ENCODE results near the gene CHML.

CHML gene

DNA sequence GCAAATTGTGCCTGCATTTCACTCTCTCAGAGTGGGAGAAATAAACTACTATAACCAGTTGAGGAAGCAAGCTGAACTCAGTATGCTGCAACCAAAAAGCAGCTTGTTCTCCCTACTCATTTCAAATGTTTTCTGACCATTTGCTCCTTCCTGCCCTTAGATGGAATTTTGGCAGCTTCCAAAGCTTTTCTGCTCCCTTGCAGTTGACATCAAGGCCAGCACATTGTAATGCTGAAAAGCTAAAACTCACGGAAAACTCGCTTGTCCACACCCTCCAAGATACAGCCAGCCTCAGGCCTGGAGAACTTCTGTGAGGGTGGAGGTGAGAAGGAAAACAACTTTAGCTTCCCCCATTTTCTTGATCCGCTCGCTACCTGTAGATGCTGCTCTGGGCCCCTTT, 5.0 kb upstream of the CHML start:
- no peak for DNase-seq (ENCODE audit: low spot score)

DNA sequence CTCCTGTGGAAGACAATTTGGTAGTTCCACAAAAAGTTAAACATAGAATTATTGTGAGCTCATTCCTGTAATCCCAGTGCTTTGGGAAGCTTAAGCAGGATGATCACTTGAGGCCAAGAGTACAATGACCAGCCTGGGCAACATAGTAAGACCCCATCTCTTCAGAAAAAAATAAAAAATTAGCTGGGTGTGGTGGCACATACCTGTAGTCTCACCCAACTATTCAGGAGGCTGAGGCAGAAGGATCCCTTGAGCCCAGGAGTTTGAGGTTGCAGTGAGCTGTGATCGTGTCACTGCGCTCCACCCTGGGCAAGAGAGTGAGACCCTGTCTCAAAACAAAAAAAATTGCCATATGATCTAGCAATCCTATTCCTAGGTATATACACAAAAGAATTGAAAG, 4.1 kb upstream of the CHML start:
- no peak for DNase-seq (ENCODE audit: low spot score)

DNA sequence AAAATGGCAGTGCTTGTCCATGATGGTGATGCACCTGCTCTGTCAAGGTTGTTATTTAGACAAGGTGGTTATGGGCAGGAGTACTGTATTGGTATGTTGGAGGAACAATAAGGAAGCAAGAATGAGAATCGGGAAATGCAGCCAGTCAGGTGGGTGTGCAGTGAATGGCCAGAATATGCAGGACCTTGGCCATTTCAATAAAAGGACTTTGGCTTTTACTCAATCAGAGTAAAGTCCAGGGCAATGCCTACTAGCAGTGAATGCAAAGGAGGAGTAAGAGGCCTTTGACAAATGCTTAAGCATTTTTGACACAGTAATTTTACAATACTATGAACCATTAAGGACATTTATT, 2.4 kb upstream of the CHML start:
- DNase-seq (ENCODE audit: low spot score) = no peak

DNA sequence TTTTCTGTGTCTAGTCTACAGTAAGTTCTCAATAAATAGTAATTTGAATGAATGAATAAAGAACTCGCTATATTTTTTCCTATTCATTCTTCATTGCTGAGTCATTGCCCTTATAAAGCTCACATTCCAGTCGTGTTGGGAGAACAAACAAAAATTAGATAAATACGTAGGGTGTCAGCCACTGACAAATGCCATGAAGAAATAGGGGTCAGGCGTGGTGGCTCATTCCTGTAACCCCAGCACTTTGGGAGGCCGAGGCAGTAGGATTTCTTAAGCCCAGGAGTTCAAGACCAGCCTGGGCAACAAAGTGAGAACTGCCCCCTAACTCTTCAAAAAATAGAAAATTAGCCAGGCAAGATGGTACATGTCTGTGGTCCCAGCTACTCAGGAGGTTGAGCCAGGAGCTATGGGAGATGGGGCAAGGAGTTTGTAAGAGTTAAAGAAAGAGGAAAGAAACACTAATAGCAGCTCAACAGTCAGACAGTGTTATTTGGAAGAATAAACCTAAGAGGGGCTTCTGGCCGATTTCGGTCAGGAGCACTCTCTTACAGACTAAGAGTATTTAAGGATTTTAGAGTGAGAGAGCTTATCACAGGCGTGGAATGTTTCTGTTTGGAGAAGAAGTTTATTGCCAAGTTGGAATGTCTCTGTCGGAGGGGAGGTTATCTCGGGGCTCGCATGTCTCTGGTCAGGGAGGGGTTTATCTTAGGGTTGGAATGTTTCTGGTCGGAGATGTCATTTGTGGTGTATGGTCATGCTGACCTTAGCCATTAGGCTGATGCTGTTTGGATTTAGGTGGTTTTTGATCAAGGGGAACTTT, 1.8 kb upstream of the CHML start:
- no peak for DNase-seq (ENCODE audit: low spot score)

DNA sequence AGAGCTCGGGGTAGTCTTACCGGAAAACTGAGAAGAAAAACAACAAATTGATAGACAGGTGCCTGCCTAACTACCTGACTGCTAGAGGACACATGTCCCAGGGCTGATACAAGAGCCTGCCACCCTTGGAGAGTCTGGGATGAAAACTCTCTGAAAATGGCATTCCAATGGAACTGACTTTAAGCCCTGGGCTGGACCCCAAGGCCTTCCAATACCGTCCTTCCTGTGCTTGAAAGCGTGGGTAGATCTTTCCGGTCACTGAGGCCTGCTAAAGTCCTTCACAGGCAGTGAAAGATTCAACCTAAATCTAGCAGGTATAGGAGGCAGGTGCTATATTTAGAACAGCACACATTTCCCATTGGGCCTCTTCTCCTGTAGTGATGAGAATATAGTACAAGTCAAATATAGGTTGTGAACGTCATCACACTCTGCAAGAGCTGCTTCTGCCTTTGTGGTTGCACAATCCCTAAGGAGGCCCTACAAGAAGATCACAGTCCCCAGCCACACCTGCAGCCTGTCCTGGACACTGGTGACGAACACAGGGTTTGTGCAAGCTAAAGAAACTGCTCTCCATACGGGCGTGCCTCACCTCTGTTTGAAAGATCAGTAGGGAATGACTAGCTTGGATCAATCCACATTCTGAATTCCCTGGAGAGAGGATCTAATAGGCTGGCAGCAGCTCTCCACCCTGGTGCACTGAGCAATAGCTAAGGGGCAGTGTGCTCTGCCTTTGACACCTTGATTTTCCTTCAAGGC, 876 bp upstream of the CHML start:
- no peak for DNase-seq (ENCODE audit: low spot score)

DNA sequence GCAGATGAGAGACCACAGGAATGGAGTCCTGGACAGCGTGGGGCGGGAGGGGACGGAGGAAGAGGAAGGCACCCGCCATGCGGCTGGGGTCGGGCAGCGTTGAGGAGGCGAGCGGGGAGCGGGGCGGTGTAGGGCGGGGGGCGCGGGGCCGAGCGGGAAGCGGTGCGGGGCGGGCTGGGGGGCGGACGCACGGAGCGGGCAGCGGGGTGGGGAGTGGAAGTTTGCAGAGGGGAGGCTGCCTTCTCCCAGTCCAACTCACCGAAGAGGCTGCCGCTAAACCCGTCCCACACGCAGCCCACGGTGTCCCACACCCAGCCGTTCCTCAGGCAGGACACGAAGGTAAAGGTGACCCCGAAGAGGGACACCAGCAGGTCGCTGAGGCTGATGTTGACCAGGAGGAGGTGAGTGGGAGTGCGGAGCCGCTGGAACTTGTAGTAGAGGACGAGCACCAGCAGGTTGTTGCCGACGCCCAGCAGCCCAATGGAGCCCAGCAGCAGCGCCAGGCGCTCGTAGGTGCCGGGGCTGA, 483 bp downstream of the CHML start:
- peak; percentile 12 for DNase-seq (ENCODE audit: low spot score)

DNA sequence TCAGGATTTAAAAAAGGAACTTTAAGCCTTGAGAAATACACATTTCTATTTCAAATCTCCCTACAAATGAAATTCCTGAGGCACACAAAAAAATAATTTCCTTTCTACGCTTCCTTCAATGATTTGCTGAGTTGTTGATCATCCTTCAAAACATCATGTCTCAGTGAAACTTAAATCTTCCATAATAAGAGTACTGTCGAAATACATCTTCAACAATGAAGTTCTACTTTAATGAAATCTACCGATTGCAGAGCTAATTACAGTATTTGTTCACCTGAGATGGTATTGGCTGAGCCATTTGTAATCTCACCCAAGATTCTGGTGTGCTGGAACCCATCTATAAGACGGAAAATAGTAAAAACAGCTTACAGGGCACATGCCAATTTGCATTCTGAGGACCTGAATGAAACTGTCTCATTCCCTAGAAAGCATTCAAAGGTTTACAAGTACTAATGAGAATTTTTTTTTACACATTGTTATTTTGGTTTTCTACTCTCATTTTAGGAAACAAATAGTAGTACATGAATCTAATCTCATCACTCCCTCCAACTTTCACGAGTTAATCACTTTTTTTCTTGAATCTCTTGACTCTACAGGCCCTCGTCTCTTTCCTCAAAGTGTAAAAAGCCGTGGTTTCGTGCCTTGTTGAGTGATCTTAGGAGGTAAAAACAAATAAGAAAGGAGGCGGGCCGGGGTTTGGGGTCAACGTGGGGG, 1.1 kb downstream of the CHML start:
- DNase-seq (ENCODE audit: low spot score) = no peak

DNA sequence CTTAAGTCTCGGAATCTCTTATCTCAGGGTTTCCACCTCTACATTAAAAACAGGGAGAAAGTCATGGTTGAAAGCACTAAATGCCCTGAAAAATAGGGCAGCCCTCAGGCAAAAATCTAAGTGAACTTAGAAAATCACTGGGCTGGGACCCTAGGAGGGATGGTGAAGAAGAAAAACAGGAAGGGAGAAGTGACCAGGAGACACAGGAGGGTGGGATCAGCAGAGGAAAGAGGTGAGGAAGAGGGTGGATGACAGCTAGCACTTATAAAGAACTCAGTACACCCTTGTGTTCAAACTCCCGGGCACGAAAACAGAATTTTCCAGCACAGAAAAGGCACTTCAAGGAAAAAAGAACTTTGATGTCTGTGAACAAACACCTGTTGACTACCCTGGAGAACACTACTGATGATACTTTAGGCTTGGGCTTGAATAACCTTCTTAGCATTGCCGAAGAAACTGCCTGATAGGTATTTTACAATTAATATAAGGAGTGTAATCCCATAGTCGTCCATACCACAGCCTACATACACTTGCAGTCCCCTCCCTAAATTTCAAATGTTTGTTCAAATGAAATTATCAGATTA, 2.0 kb downstream of the CHML start:
- DNase-seq (ENCODE audit: low spot score) = no peak

DNA sequence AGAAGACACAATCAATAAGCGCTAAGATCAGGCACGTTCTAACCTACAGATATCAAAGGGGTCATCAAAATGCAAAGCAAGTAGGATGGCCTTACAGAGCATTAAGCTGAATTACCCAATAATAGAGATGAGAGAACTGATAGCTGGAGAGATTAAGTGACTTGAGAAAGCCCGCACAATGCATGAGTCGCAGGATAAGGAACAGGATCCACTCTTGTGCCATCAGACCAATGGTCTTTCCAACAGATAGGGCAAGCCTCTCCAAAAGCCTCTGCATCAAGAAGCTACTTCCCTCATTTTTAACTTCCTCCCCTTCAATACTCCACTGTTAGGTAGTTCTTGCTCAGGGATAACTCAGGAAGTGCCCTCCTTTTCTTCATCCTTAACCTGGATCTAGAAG, 2.6 kb downstream of the CHML start:
- no peak for DNase-seq (ENCODE audit: low spot score)

DNA sequence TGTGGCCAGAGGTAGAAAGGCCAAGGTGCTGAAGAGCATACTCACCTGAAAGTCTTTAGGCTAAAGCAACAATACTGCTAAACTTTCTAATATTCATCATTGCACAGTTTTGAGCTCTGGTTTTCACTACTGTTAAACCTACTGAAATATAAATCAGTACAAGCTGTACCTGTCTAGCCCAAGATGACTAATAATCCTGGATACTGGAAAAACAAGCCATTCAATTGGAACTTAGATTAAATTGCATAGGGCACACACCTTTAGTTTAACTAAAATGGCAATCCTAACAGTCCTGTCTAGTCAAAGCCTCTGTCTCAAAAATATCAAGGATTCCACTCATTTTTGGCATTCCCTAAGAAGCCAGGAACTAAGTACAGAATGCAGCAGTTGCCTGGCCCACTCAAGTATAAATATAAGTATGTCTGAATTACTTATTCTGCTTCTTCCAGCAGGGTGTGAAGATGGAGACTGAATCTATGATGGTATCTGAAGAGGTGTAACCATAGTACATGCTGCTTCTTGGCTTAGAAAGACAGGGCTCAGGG, 3.1 kb downstream of the CHML start:
- DNase-seq (ENCODE audit: low spot score) = no peak

DNA sequence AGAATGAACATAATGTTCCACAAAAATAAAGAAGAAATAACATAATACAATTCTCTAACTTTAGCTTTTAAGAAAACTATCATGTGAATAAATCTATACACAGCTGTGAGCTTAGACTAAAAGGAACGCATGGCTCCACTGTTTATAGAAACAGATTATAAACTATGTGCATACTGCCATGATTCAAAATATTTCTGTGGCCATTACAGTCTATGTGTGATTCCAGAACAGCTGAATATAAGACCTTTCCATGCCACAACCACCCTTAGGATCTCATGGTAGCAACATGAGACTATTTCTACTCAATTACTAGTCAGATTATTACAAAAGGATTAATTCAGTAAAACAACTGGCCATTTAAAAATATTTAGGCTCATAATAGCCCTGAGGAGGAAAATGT, 3.9 kb downstream of the CHML start:
- no peak for DNase-seq (ENCODE audit: low spot score)

DNA sequence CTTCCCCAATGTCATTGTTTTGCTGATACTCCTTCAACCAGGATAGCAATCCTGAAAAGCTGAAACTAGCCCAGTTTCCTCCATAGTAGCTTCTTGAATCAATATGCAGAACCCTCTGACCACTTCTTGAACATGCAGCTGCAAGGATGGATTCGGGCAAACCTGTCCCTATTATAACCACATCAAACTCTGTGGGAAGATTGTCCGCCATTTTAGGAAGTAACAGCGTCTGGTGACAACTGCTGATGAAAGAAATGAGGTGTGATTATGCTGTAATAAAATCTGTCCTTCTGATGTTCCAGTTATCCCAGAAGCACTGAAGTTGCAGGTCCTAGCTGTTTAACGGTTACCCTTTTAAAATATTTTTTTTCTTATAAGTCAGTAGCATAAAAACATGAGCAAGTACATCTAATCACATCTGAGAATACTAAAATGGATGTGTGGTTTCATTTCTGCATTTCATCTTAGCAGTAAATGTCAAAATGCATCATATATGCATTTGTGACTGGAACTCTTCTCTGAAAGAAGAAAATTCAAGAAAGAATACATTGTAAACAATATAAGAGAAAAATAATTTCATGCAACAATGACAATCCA, 4.5 kb downstream of the CHML start:
- no peak for DNase-seq (ENCODE audit: low spot score)

DNA sequence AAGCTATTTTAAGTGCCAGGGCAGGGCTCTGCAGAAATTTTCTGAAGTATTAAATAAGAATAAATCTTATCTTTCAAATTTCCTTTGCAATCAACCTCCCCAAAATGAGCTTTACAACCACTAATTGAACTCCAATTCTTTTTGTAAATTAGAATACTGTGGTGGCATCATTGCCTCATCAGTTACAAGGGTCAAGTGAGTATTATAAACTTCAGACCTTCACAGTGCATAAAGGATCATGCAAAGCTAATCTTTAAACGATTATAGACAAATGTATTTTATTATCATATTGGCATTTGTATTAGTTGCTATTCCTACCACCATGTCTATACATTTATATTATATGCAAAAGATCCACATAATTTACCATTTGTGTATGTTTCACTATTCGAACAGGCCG, 7.2 kb downstream of the CHML start:
- no peak for DNase-seq (ENCODE audit: low spot score)

DNA sequence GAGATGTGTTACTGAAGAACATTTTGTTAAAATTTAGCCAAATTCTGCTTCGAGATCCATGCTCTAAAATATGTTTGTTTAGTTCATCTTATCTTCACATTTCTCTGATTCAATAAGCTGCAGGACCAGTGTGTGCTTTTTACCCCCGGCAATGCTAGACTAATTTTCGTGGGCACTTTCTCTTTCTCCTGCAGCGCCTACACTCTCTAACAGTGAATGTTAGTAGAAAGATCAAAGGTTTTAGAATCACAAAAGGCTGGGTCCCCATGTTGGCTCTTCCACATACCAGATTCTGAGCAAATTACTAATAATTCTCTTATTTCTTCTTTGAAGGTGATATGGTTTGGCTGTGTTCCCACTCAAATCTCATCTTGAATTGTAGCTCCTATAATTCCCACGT, 8.5 kb downstream of the CHML start:
- no peak for DNase-seq (ENCODE audit: low spot score)

DNA sequence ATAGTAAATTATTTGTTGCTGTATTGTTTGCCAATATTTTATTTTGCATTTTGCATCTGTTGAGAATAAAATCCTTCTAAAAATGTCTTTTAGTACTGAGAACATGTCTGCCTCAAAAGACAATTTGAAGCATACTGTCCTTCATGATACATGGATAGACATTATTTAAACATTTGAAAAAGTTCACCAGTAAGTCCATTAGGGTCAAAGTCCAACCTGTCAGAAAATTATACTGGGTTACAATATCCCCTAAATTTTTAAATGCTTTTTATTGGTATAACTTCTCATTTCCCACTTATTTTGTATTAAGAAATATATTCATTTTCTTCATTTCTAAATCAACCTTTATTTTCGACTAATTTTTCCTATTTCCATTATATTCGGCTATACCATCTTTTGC, 9.3 kb downstream of the CHML start:
- no peak for DNase-seq (ENCODE audit: low spot score)

DNA sequence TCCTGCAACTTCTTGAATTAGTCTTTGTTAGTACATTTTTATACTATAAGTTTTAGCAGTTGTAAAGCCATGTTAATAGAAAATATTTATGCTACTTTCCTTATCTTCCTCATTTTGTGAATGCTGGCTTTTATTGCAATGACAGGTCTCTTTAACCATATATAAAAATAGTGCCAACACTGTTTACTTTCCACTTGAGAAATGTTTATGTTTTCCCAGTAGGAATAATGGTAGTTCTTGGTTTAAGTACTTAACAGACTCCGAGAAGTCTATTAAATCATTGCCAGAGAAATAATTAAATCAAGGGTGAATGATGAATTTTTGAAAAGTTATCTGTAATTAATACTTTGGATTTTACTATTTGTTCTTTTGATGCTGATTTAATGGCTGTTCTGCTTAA, 9.7 kb downstream of the CHML start:
- no peak for DNase-seq (ENCODE audit: low spot score)

DNA sequence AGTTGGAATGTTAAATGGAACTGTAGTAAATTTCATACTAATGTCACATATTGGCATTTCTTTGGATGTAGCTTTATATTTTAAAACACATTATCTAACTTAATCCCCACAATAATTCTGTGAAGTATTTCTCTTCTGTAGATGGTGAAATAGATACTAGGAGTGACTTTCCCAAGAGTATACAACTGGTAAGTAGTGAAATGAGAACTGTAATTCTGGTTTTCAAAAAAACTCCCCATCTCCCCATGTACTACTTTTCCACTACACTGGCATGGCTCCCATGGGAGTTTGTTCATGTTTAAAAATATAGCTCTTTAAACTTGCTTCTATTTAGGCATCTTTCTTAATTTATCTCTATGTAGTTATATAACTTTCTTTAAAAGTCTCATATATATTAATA, 10.2 kb downstream of the CHML start:
- DNase-seq (ENCODE audit: low spot score) = no peak

DNA sequence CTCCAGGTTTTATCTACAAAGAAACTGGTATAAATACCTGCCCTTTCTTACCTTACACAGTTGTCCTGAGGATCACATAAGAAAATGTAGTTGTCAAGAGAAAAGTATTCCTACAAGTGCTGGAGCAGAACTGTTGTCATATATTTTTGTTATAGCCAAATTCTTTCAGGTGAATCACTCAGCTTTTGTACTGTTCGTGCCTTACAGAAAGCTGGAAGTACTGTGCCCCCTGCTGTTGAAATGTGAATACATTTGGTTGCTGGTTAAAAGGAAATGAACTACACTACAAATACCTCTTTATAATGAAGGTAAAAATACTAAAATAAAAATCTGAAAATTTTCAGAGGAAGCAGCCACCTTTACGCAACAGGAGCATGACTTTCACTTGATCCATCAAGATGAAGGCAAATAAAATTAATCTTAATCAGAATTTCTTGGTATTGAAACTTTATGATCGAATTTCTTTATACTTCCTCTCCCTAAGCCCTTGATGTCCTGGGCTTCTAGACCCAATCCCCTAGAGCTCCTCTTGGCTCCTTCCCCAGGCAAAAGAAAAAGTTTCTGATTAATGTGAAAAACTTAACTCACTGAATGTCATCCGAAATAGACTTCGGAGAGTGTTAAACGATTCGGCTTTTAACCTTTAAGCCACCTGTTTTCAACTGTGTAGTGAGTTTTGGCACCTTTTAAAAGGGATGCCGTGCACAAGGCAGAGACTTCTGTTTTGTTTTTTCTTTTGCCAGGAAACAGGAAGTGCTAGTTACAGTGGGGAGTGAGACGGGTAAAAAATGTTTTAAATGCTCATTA, 12.5 kb downstream of the CHML start:
- peak; percentile 70 for DNase-seq (ENCODE audit: low spot score)

DNA sequence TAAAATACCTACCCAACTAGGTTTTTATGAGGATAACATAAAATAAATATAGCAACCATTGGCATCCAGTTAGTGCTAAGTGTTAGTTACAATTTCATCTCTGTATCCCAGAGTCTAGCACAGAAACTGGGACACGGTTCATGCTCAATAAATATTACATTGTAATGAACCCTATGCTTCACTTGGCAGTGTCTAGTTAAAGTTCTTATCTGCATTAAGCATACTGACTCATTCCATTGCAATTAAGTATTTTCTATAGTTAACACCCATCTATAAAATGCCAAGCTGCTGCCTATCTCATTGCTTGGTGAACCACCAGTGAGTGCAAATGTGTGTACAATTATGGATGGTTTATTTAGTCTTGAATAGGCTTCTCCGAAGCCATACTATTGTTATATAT, 15.2 kb downstream of the CHML start:
- DNase-seq (ENCODE audit: low spot score) = no peak

DNA sequence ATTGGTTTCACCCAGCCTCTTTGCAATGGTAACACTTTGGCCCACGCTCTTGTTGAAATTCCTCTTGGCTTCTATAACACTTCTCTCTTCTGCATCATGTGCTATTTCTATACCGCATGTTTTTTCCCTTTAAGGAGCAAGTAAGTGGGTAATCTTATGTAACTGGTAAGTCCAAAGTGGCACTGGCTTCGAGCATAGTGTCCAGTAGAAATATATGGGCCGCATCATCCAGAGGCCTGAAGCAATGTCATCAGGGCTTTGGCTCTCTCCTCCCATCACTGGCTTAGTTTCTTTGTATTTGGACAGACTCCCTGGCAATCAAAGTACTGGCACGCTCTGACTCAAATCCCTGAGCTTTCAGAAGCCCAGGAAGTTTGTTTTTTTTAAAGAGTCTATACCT, 17.5 kb downstream of the CHML start:
- no peak for DNase-seq (ENCODE audit: low spot score)

DNA sequence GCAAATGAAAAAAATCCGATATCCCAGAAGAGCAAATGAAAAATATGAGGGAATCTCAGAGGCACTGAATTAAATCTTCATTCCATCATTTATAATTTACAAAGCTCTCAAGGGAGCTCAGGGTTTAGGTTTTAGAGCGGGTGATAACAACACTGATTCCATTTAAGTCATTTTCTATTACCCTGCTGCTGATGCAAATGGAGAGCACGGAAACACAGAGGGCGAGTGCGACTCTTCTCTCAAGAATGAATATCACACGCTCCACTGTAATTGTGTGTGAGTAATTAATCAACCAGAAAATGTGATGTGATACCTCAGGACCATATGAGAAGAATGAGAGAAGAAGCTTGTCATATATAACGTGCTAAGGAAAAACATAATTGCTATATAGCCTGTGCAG, 22.7 kb downstream of the CHML start:
- DNase-seq (ENCODE audit: low spot score) = no peak
